Uterus (tissue), 2 donors: ENCODE results near the gene ZNF862.

Experiments
- CTCF ChIP-seq, 4 experiments: fragments of 200-600 bp in 2 of 4; fragments of 450-650 bp in 2 of 4; sonication (generic) in 2 of 4; IDR thresholded peaks; one replicate each; pipeline ENCODE4 v1.5.1; 2016 to 2019; ENCODE audit warnings: antibody characterized with exemption in 4 of 4, mild to moderate bottlenecking in 2 of 4, moderate library complexity in 1 of 4
- POLR2A ChIP-seq, 2 donors: fragments of 450-650 bp; IDR thresholded peaks; one replicate each; pipeline ENCODE4 v1.6.1; 2016; ENCODE audit warnings: antibody characterized with exemption in 2 of 2, mild to moderate bottlenecking in 1 of 2, moderate library complexity in 1 of 2

- TF ChIP-seq CTCF (IDR thresholded peaks at IDR 0.05) (no peak), POLR2A (IDR thresholded peaks at IDR 0.05) (no peak)
Measured at GRCh38 chr7:149865437-149865836, 27.3 kb downstream of the ZNF862 start.
